ENCODE measurements around the gene EHF. TPM values are rescaled to one million over a fixed set of nuclear protein-coding genes. Genes with fewer than 3 reads are reported as not detected.

Gene EHF
- polyA plus RNA-seq, 2 donors, result 115 to 121 TPM

Other genes starting within 250 kb of the EHF start
- 10 to 100 TPM; 18.7 to 23.5 TPM for gene CAT, start 182.2 kb upstream of the EHF start, polyA plus RNA-seq
- gene ELF5, start 107.3 kb upstream of the EHF start, polyA plus RNA-seq, result under 1 TPM; 0.41 to 0.47 TPM

Measured in esophagus (tissue), 2 donors.